HFFc6 (cell line): ENCODE data around the gene THSD7B. TPM values are rescaled to one million over a fixed set of nuclear protein-coding genes. Genes with fewer than 3 reads are reported as not detected.

ENCODE experiments used
- DNase-seq: peaks from one replicate; pipeline ENCODE4 v3.0.0-alpha.2; 2018
- H3K27ac Mint-ChIP-seq: 2 replicates; pipeline ENCODE4 v1.8.0; 2020; ENCODE audit warnings: mild to moderate bottlenecking, mixed read lengths
- H3K27me3 Mint-ChIP-seq: 2 replicates; pipeline ENCODE4 v1.8.0; 2021; ENCODE audit warnings: mild to moderate bottlenecking, moderate library complexity, mixed read lengths; ENCODE audit not compliant: insufficient read depth
- H3K36me3 Mint-ChIP-seq: 2 replicates; pipeline ENCODE4 v1.8.0; 2021; ENCODE audit warnings: low read depth, mixed read lengths
- H3K4me1 Mint-ChIP-seq: 2 replicates; pipeline ENCODE4 v1.8.0; 2020; ENCODE audit warnings: low read depth, mixed read lengths
- H3K4me3 Mint-ChIP-seq: 2 replicates; pipeline ENCODE4 v1.8.0; 2020; ENCODE audit warnings: mild to moderate bottlenecking, moderate library complexity, mixed read lengths
- H3K9me3 Mint-ChIP-seq: 2 replicates; pipeline ENCODE4 v1.8.0; 2020; ENCODE audit warnings: mild to moderate bottlenecking, mixed read lengths
- CTCF ChIP-seq: fragments of 200-600 bp; sonication (generic); IDR thresholded peaks from 2 replicates; pipeline ENCODE4 v1.5.0; 2021; ENCODE audit warnings: antibody characterized with exemption, mild to moderate bottlenecking
- total RNA-seq, 6 experiments: library from RNA; stranded (reverse); fragmentation: NEBNext Ultra II Directional; extraction: Animal tissue kit (Norgen Biotek cat#: 25700); gene quantifications; 2 replicates in 1 of 6; 3 replicates in 5 of 6; pipeline ENCODE4 v1.2.3, GENCODE V29; 2021

The THSD7B gene
- total RNA-seq, 6 experiments from 2014 or later, result 0.10 to 0.25 (median 0.22) TPM; not detected in 2

GRCh38 chr2:136917411-136917881, 152.1 kb downstream of the THSD7B start:
- no peak overlapping the region for H3K4me3 Mint-ChIP-seq
- no peak overlapping the region for H3K27ac Mint-ChIP-seq

GRCh38 chr2:136919682-136920081, 154.3 kb downstream of the THSD7B start:
- no peaks in the 10 kb centered on the region for H3K4me1 Mint-ChIP-seq
- no peaks in the 10 kb centered on the region for H3K36me3 Mint-ChIP-seq
- DNase-seq, result no peak
- peaks cover 26% of the 10 kb centered on the region for H3K9me3 Mint-ChIP-seq
- H3K27me3 Mint-ChIP-seq, result no peaks in the 10 kb centered on the region; the same call in 1 of the 2 replicates
- TF ChIP-seq CTCF, result no peak
- H3K27ac Mint-ChIP-seq, result no peak overlapping the region
- no peak overlapping the region for H3K4me3 Mint-ChIP-seq

More at GRCh38 chr2:136917411-136917881, 152.1 kb downstream of the THSD7B start:
- H3K36me3 Mint-ChIP-seq, result no peaks in the 10 kb centered on the region
- no peaks in the 10 kb centered on the region; the same call in 1 of the 2 replicates for H3K27me3 Mint-ChIP-seq
- no peaks in the 10 kb centered on the region for H3K4me1 Mint-ChIP-seq
- H3K9me3 Mint-ChIP-seq, result peaks cover 29% of the 10 kb centered on the region
- TF ChIP-seq CTCF, result no peak
- no peak for DNase-seq

- H3K4me1 Mint-ChIP-seq, result no peaks in the 10 kb centered on the region
- no peaks in the 10 kb centered on the region; the same call in 1 of the 2 replicates for H3K27me3 Mint-ChIP-seq
- no peak overlapping the region for H3K4me3 Mint-ChIP-seq
- no peak overlapping the region for H3K27ac Mint-ChIP-seq
- no peak for DNase-seq
- peaks cover 33% of the 10 kb centered on the region for H3K9me3 Mint-ChIP-seq
- no peak for TF ChIP-seq CTCF
- no peaks in the 10 kb centered on the region for H3K36me3 Mint-ChIP-seq
Measured at GRCh38 chr2:136920652-136921333, 155.4 kb downstream of the THSD7B start.

DNA sequence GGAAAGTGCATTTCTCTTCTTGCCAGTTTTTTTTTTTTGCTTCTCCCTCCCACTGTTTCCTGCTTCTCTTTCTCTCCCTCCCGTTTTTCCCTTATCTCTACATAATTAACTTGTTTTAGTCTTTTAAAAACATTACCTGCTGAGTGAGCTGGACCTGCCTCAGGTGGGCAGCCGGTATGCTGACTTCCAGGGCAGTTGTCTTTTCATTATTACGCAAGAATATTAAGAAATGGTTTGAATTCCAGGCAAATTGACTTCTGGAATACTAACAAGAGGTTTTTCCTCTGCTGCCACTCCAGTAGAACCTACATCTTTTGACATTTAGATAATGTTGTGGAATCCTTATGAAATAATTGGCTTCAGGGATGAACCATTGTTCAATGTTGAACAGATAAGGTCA, 161.8 kb downstream of the THSD7B start:
- H3K4me3 Mint-ChIP-seq, result no peak overlapping the region
- H3K4me1 Mint-ChIP-seq, result no peaks in the 10 kb centered on the region
- H3K27ac Mint-ChIP-seq, result no peak overlapping the region
- H3K9me3 Mint-ChIP-seq, result peaks cover 19% of the 10 kb centered on the region
- H3K36me3 Mint-ChIP-seq, result no peaks in the 10 kb centered on the region
- DNase-seq, result no peak
- TF ChIP-seq CTCF, result no peak
- H3K27me3 Mint-ChIP-seq, result no peaks in the 10 kb centered on the region

DNA sequence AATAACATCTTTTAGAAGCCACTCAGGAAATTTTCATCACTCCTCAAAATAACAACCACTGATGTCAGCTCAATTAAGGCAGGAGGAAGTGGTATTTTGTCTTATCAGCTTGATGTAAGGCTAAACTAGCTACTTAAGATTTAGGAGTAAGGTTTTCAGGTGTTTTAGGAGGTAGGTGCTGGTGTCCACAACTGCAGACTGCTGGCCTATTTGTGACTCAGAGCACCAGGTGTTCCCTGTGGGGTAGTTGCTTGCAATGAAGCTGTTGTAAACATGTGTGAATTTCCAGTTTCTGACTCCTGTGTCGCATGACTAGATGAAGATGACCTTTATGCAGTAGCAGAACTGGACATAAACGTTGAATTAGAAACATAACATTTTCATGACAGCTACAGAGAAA, 164.2 kb downstream of the THSD7B start:
- Mint-ChIP-seq H3K4me1 (no peaks in the 10 kb centered on the region), H3K36me3 (no peaks in the 10 kb centered on the region), H3K27ac (no peak overlapping the region), H3K4me3 (no peak overlapping the region), H3K27me3 (no peaks in the 10 kb centered on the region), H3K9me3 (peaks cover 14% of the 10 kb centered on the region)
- TF ChIP-seq CTCF, result no peak
- DNase-seq, result no peak
